ENCODE measurements around the gene GPR35.

DNA sequence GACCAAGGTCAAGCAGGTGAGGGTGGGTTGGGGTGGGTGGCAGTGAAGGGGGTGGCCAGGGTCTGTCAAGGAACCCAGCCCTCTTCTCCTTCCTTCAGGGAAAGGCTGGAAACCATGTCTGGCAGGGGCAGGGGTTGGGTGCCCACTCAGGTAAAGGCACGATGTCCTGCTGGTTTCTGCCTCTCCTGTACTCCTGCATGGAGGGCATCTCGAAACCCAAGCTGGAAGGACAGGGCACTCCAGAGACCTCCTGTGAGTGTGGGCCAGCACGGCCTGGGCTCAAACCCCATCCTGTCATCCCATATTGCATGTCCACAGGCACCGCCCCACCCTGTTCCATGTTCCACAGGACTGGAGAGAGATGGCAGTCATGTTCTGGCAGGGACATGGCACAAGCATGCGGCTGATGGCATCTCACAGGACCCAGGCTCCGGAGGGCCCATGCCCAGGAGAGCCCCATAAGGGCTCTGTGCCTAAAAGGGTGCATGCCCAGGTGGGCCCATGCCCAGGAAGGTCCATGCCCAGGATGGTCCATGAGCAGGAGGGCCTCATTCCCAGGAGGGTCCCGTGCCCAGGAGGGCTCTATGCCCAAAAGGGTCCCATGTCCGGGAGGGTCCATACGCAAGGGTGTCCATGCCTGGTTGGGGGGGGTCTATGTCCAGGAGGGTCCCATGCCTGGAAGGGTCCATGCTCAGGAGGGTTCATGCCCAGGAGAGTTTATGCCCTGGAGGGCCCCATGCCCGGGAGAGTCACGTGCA lies 6.4 kb downstream of the GPR35 start:
- TF ChIP-seq, protein P1, sequence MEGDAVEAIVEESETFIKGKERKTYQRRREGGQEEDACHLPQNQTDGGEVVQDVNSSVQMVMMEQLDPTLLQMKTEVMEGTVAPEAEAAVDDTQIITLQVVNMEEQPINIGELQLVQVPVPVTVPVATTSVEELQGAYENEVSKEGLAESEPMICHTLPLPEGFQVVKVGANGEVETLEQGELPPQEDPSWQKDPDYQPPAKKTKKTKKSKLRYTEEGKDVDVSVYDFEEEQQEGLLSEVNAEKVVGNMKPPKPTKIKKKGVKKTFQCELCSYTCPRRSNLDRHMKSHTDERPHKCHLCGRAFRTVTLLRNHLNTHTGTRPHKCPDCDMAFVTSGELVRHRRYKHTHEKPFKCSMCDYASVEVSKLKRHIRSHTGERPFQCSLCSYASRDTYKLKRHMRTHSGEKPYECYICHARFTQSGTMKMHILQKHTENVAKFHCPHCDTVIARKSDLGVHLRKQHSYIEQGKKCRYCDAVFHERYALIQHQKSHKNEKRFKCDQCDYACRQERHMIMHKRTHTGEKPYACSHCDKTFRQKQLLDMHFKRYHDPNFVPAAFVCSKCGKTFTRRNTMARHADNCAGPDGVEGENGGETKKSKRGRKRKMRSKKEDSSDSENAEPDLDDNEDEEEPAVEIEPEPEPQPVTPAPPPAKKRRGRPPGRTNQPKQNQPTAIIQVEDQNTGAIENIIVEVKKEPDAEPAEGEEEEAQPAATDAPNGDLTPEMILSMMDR (IDR thresholded peaks at IDR 0.05; ENCODE audit: insufficient read depth, low read depth, low read length) = no peak
- TF ChIP-seq EZH2 (IDR thresholded peaks at IDR 0.05; ENCODE audit: insufficient read depth, low read length) = no peak
